Glutamatergic neuron (in vitro differentiated cells): ENCODE results near the gene AP1M1. TPM values are rescaled to one million over a fixed set of nuclear protein-coding genes. Genes with fewer than 3 reads are reported as not detected.

ENCODE experiments used
- DNase-seq: peaks from one replicate; pipeline ENCODE4 v3.0.0; 2022
- H3K27ac Mint-ChIP-seq: one replicate; pipeline ENCODE4 v1.8.0; 2020; ENCODE audit warnings: mild to moderate bottlenecking, mixed read lengths, inconsistent platforms; ENCODE audit not compliant: unreplicated experiment
- H3K27me3 Mint-ChIP-seq: one replicate; pipeline ENCODE4 v1.8.0; 2020; ENCODE audit warnings: mild to moderate bottlenecking, moderate library complexity, mixed read lengths, inconsistent platforms; ENCODE audit not compliant: unreplicated experiment
- H3K36me3 Mint-ChIP-seq: one replicate; pipeline ENCODE4 v1.8.0; 2020; ENCODE audit warnings: mild to moderate bottlenecking, mixed read lengths, inconsistent platforms; ENCODE audit not compliant: unreplicated experiment
- H3K4me1 Mint-ChIP-seq: one replicate; pipeline ENCODE4 v1.8.0; 2020; ENCODE audit warnings: mild to moderate bottlenecking, low read depth, mixed read lengths, inconsistent platforms; ENCODE audit not compliant: unreplicated experiment
- H3K4me3 Mint-ChIP-seq: one replicate; pipeline ENCODE4 v1.8.0; 2020; ENCODE audit warnings: mild to moderate bottlenecking, mixed read lengths, inconsistent platforms; ENCODE audit not compliant: unreplicated experiment
- H3K9me3 Mint-ChIP-seq: one replicate; pipeline ENCODE4 v1.8.0; 2020; ENCODE audit warnings: mild to moderate bottlenecking, moderate library complexity, mixed read lengths, inconsistent platforms; ENCODE audit not compliant: unreplicated experiment
- total RNA-seq: library from RNA; stranded (reverse); fragmentation: NEBNext Ultra II Directional; extraction: Animal tissue kit (Norgen Biotek cat#: 25700); gene quantifications from one replicate; pipeline ENCODE4 v1.2.1, GENCODE V29; 2021; ENCODE audit not compliant: unreplicated experiment
- TF ChIP-seq, protein P1 (sequence below): fragments of 200-600 bp; sonication (generic); IDR thresholded peaks from one replicate; pipeline ENCODE4 v1.5.0; 2021; ENCODE audit not compliant: partially characterized antibody, unreplicated experiment

AP1M1 gene
- total RNA-seq, 1 donor from 2014 or later = 87.6 TPM

DNA sequence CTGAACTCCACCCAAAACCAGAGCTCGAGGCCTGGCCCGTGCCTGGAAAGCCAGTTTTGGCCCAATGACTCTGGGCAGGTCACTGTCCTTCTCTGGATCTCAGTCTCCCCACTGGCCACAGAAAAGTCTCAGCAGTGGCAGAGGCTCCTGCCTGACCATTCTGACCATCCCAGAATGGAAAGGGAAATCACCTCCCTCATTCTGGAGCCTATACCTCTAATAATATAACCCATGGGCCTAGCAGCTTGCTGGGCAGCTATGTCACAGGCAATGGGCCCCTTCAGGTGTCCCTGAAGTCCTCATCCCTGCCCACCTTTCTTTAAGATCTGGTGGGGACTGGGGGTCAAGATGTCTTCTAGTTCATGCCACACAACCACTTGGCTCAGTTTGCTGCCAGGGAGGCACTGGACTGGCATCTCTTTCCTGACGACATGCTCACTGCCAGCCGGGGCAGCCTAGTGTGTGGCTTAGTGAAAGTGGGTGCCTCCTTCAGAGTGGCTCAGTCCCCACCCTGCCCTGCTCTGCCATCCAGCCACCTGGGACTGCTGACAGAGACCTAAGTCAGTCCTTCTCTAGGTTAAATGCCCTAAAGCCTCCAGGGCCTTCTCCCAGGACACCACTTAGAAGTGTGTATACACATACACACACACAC lies 62.6 kb downstream of the AP1M1 start:
- Mint-ChIP-seq H3K4me1 (no peaks in the 10 kb centered on the region), H3K27me3 (peaks cover 3% of the 10 kb centered on the region), H3K4me3 (no peak overlapping the region), H3K27ac (no peak overlapping the region), H3K9me3 (peaks cover 3% of the 10 kb centered on the region), H3K36me3 (no peaks in the 10 kb centered on the region)
- DNase-seq = no peak
- TF ChIP-seq, protein P1, sequence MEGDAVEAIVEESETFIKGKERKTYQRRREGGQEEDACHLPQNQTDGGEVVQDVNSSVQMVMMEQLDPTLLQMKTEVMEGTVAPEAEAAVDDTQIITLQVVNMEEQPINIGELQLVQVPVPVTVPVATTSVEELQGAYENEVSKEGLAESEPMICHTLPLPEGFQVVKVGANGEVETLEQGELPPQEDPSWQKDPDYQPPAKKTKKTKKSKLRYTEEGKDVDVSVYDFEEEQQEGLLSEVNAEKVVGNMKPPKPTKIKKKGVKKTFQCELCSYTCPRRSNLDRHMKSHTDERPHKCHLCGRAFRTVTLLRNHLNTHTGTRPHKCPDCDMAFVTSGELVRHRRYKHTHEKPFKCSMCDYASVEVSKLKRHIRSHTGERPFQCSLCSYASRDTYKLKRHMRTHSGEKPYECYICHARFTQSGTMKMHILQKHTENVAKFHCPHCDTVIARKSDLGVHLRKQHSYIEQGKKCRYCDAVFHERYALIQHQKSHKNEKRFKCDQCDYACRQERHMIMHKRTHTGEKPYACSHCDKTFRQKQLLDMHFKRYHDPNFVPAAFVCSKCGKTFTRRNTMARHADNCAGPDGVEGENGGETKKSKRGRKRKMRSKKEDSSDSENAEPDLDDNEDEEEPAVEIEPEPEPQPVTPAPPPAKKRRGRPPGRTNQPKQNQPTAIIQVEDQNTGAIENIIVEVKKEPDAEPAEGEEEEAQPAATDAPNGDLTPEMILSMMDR = no peak

DNA sequence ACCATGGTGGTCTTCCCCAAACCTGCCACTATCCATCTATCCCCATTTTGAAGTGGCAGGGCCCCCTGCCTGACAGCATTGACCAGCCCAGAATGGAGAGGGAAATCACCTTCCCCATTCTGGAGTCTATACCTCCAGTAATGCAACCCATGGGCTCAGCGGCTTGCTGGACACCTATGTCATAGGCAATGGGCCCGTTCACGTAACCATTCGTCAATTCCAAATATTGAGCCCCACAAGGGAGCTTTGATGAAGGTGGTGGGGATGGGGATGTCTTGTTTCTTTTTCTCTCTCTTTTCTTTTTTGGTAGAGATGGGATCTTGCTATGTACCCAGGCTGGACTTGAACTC lies 63.1 kb downstream of the AP1M1 start:
- peaks cover 3% of the 10 kb centered on the region for H3K27me3 Mint-ChIP-seq
- H3K9me3 Mint-ChIP-seq = peaks cover 3% of the 10 kb centered on the region
- H3K36me3 Mint-ChIP-seq = no peaks in the 10 kb centered on the region
- H3K4me3 Mint-ChIP-seq = no peak overlapping the region
- DNase-seq = no peak
- no peak overlapping the region for H3K27ac Mint-ChIP-seq
- TF ChIP-seq, protein P1 = no peak
- no peaks in the 10 kb centered on the region for H3K4me1 Mint-ChIP-seq

DNA sequence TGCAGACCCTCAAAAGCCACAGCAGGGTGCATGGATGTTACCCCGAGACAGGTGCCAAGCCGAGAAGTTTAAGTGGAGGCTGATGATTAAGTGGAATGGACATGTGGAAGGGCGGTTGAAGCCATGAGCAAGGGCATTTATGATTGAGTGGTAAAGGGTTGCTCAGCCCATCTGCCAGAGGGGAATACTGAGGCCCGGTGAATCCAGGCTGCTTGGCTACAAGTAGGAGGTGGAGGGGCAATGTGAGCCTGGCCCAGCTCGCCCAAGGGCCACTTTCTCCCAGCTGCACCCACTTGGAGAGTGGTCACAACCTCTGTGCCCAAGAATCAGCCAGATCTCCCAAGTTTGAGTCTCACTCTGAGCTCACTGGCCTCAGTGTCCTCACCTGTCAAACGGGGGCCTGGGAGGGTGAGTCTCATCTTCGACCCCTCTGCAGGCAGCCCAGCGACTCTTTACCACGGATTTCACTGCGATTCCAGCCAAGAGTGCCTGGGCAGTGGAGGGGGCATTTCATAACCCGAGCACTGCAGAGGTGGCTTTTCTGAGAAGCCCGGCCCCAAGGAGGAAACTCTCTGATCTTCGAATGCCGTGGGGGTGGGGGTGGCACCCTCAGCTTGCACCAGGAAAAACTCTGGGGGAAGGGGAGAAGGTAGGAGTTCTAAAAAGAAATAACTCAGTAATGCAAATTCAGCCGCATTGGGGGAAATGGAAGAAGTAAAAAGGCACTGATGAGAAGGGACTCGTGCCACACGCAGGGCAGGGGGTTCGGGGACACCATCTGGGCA lies 64.1 kb downstream of the AP1M1 start:
- Mint-ChIP-seq H3K27ac (no peak overlapping the region), H3K27me3 (peaks cover 3% of the 10 kb centered on the region), H3K4me1 (no peaks in the 10 kb centered on the region), H3K9me3 (peaks cover 3% of the 10 kb centered on the region), H3K36me3 (no peaks in the 10 kb centered on the region), H3K4me3 (no peak overlapping the region)
- no peak for DNase-seq
- TF ChIP-seq, protein P1 = no peak

DNA sequence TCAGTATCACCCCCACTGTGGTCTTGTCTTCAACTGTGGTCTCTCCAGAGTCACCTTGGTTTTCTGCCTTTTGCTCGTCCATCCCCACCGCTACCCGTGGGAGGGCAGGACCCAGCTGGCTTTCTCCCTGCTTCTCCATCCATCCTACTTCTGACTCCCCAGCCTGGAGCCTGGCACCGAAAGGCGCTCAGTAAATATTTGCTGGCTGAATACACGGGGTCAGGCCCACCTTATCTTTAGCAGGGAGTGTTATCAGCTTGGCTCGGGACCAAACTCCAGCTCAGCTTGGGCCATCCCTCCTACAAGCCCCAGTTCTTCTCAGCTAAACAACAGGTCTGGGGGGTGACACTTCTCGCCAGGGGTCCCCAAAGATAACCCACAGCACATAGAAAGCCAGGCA lies 64.9 kb downstream of the AP1M1 start:
- Mint-ChIP-seq H3K36me3 (no peaks in the 10 kb centered on the region), H3K4me3 (no peak overlapping the region), H3K9me3 (peaks cover 4% of the 10 kb centered on the region), H3K27me3 (peaks cover 5% of the 10 kb centered on the region), H3K27ac (no peak overlapping the region), H3K4me1 (no peaks in the 10 kb centered on the region)
- DNase-seq = no peak
- TF ChIP-seq, protein P1 = no peak

DNA sequence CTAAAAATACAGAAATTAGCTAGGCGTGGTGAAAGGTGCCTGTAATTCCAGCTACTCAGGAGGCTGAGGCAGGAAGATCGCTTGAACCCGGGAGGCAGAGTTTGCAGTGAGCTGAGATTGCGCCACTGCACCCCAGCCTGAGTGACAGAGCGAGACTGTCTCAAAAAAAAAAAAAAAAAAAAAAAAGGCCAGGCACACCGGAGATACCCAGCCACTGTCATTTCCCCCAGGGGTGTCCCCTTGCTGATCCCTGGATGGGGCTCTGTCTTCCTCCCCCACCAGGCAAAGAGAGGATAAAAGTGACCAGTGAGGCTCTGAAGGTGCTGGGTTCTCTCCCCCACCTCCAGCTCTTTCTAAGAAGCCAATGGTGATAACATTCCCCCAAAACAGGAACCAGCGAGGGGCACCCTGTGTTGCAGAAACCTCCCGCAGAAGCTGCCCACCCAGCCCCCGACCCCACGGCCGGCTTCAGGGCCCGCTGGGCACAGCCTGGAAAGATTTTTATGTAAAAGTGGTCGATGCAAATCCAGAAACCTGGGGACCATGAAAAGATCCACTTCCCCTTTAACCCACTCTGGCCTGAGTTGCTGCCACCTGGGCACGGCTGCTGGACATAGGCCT lies 65.5 kb downstream of the AP1M1 start:
- H3K36me3 Mint-ChIP-seq = no peaks in the 10 kb centered on the region
- DNase-seq = no peak
- H3K27me3 Mint-ChIP-seq = peaks cover 4% of the 10 kb centered on the region
- no peaks in the 10 kb centered on the region for H3K4me1 Mint-ChIP-seq
- no peak overlapping the region for H3K4me3 Mint-ChIP-seq
- H3K27ac Mint-ChIP-seq = no peak overlapping the region
- H3K9me3 Mint-ChIP-seq = peaks cover 3% of the 10 kb centered on the region
- TF ChIP-seq, protein P1 = no peak
